WTC11 (cell line): ENCODE results near the gene BCL11B. TPM values are rescaled to one million over a fixed set of nuclear protein-coding genes. Genes with fewer than 3 reads are reported as not detected.
A peak's percentile ranks its signal among the peaks of the same experiment; 100 is the strongest.

Experiments
- ATAC-seq: fragments of 200-7000 bp; cut with Tn5 transposase; 2 replicates; pipeline ENCODE4 v1.10.0; 2021; ENCODE audit warnings: mild to moderate bottlenecking, moderate library complexity
- CTCF ChIA-PET: fragments of 300-600 bp; sonication (Branson Sonifier 250); formaldehyde crosslinking; loops from one replicate; lab custom pipeline; 2021; ENCODE audit warnings: antibody characterized with exemption; lab: Charles Lee
- POLR2A ChIA-PET: fragments of 350-600 bp; sonication (Branson Sonifier 250); formaldehyde crosslinking; loops from one replicate; lab custom pipeline; 2021; ENCODE audit warnings: antibody characterized with exemption; lab: Charles Lee
- DNase-seq: peaks from one replicate; pipeline ENCODE4 v3.0.0; 2021; ENCODE audit warnings: low spot score
- H3K27ac Mint-ChIP-seq: 2 replicates; pipeline ENCODE4 v1.8.0; 2021; ENCODE audit warnings: mixed read lengths
- H3K27me3 Mint-ChIP-seq: 2 replicates; pipeline ENCODE4 v1.8.0; 2021; ENCODE audit warnings: low read depth, mild to moderate bottlenecking, moderate library complexity, mixed read lengths
- H3K36me3 Mint-ChIP-seq: 2 replicates; pipeline ENCODE4 v1.8.0; 2021; ENCODE audit warnings: mixed read lengths
- H3K4me1 Mint-ChIP-seq: 2 replicates; pipeline ENCODE4 v1.8.0; 2022; ENCODE audit warnings: mixed read lengths
- H3K4me3 Mint-ChIP-seq: 2 replicates; pipeline ENCODE4 v1.8.0; 2021; ENCODE audit warnings: mild to moderate bottlenecking, moderate library complexity, mixed read lengths
- H3K9me3 Mint-ChIP-seq: 2 replicates; pipeline ENCODE4 v1.8.0; 2021; ENCODE audit warnings: mixed read lengths
- ARID4B ChIP-seq: sonication (generic); formaldehyde crosslinking; IDR thresholded peaks from 2 replicates; pipeline ENCODE4 v1.8.0; 2023; ENCODE audit warnings: missing genetic modification reagents, mild to moderate bottlenecking, borderline replicate concordance
- ATF3 ChIP-seq: sonication (generic); formaldehyde crosslinking; conservative IDR thresholded peaks from 2 replicates; pipeline ENCODE4 v1.8.1; 2022; ENCODE audit warnings: mild to moderate bottlenecking, missing genetic modification reagents
- CDX4 ChIP-seq: fragments of 250-450 bp; sonication (Bioruptor Pico); IDR thresholded peaks from 2 replicates; pipeline ENCODE4 v1.9.0; 2021; ENCODE audit warnings: moderate library complexity, mild to moderate bottlenecking, inconsistent platforms, borderline replicate concordance
- E2F4 ChIP-seq: sonication (generic); formaldehyde crosslinking; IDR thresholded peaks from 2 replicates; pipeline ENCODE4 v1.8.1; 2022; ENCODE audit warnings: low read depth, mild to moderate bottlenecking, moderate library complexity, missing genetic modification reagents, borderline replicate concordance
- E2F5 ChIP-seq: sonication (generic); formaldehyde crosslinking; IDR thresholded peaks from 2 replicates; pipeline ENCODE4 v1.8.1; 2022; ENCODE audit warnings: mild to moderate bottlenecking, moderate library complexity, missing genetic modification reagents
- JAZF1 ChIP-seq: fragments of 250-450 bp; sonication (Bioruptor Pico); IDR thresholded peaks from 2 replicates; pipeline ENCODE4 v1.9.0; 2021; ENCODE audit warnings: moderate library complexity, mild to moderate bottlenecking, inconsistent platforms
- MAX ChIP-seq: sonication (generic); formaldehyde crosslinking; IDR thresholded peaks from 2 replicates; pipeline ENCODE4 v1.8.0; 2022; ENCODE audit warnings: mild to moderate bottlenecking, missing genetic modification reagents
- NFE2L1 ChIP-seq: sonication (generic); formaldehyde crosslinking; IDR thresholded peaks from 2 replicates; pipeline ENCODE4 v1.8.1; 2023; ENCODE audit warnings: missing genetic modification reagents
- ZNF121 ChIP-seq: sonication (generic); formaldehyde crosslinking; IDR thresholded peaks from 2 replicates; pipeline ENCODE4 v1.8.0; 2023; ENCODE audit warnings: missing genetic modification reagents
- ZNF281 ChIP-seq: sonication (generic); formaldehyde crosslinking; IDR thresholded peaks from 2 replicates; pipeline ENCODE4 v1.8.0; 2023; ENCODE audit warnings: mild to moderate bottlenecking, missing genetic modification reagents
- ZNF423 ChIP-seq: fragments of 250-450 bp; sonication (Bioruptor Pico); IDR thresholded peaks from 2 replicates; pipeline ENCODE4 v2.1.2; 2022; ENCODE audit warnings: mild to moderate bottlenecking, moderate library complexity
- total RNA-seq: library from RNA; stranded (reverse); gene quantifications from 3 replicates; pipeline ENCODE4 v1.2.3, GENCODE V29; 2021

The BCL11B gene
- total RNA-seq, 1 experiment from 2014 or later: 9.1 TPM

- TF ChIP-seq E2F5 (CRISPR knock-in tag) (no peak), ARID4B (CRISPR knock-in tag) (no peak), NFE2L1 (no peak), ATF3 (CRISPR knock-in tag) (no peak)
These were observed 8.2 kb downstream of the BCL11B start (continued) for GRCh38 chr14:99263564-99264330.

GRCh38 chr14:99262977-99263448, 9.0 kb downstream of the BCL11B start:
- ChIA-PET POLR2A (interaction anchor here (1.0 to 1.7 kb wide), 2 partner anchors 16 to 18 kb away, joined by 3 read pairs; no protein-coding TSS in a partner anchor), CTCF (interaction anchor here (0.8 to 1.0 kb wide), 2 partner anchors 74 to 147 kb away, joined by 3 read pairs; no protein-coding TSS in a partner anchor)
- Mint-ChIP-seq H3K4me1 (peaks cover 98% of the 10 kb centered on the region), H3K27me3 (no peaks in the 10 kb centered on the region; the same call in 1 of the 2 replicates), H3K27ac (peak overlapping the region; percentile 84), H3K9me3 (no peaks in the 10 kb centered on the region), H3K4me3 (peak overlapping the region; percentile 57), H3K36me3 (no peaks in the 10 kb centered on the region)
- ATAC-seq (peak; percentile 31), DNase-seq (no peak)
- TF ChIP-seq MAX (CRISPR knock-in tag) (peak; percentile 31; the same call in 1 of the 2 replicates), ZNF423 (CRISPR knock-in tag) (peak; percentile 23), ZNF121 (CRISPR knock-in tag) (no peak), E2F5 (CRISPR knock-in tag) (no peak)

GRCh38 chr14:99261912-99262787, 9.8 kb downstream of the BCL11B start:
- Mint-ChIP-seq H3K36me3 (no peaks in the 10 kb centered on the region), H3K4me1 (peaks cover 96% of the 10 kb centered on the region), H3K27me3 (no peaks in the 10 kb centered on the region; the same call in 1 of the 2 replicates), H3K4me3 (peak overlapping the region; percentile 57), H3K27ac (peak overlapping the region; percentile 91), H3K9me3 (no peaks in the 10 kb centered on the region)
- ChIA-PET POLR2A (interaction anchor here (0.5 to 1.7 kb wide), 3 partner anchors 15 to 74 kb away, joined by 3 read pairs; no protein-coding TSS in a partner anchor), CTCF (interaction anchor here (0.6 to 1.3 kb wide), 5 partner anchors 10 to 146 kb away, joined by 3 to 4 read pairs (median 3); partner anchors contain the start of gene BCL11B)
- ATAC-seq (peak; percentile 2; the same call in 1 of the 2 replicates), DNase-seq (no peak)
- TF ChIP-seq CDX4 (CRISPR knock-in tag) (no peak), E2F4 (CRISPR knock-in tag) (no peak), MAX (CRISPR knock-in tag) (no peak), JAZF1 (CRISPR knock-in tag) (no peak), ZNF281 (CRISPR knock-in tag) (no peak)
